GM06990 (cell line): ENCODE results near the gene MEF2D.

Experiments
- DNase-seq: peaks from one replicate; pipeline ENCODE4 v3.0.0-alpha.2; 2011; ENCODE audit not compliant: insufficient read length; ENCODE audit errors: extremely low read depth
- H3K27me3 ChIP-seq: replicated peaks from 2 replicates; pipeline ENCODE4 v1.6.0; 2011; ENCODE audit warnings: low read length; ENCODE audit not compliant: control insufficient read depth, insufficient read depth
- H3K36me3 ChIP-seq: 2 replicates; pipeline ENCODE4 v1.5.1; 2011; ENCODE audit warnings: low read length; ENCODE audit not compliant: control insufficient read depth, insufficient read depth
- H3K4me3 ChIP-seq: replicated peaks from 2 replicates; pipeline ENCODE4 v1.5.1; 2011; ENCODE audit warnings: low read depth, mild to moderate bottlenecking, control low read depth, low read length
- CTCF ChIP-seq: IDR thresholded peaks from 2 replicates; pipeline ENCODE4 v1.5.1; 2011; ENCODE audit warnings: low read length, control low read depth, mild to moderate bottlenecking, inconsistent platforms; ENCODE audit not compliant: insufficient read depth, poor library complexity, severe bottlenecking

The MEF2D gene

GRCh38 chr1:156458181-156458503 lies 42.4 kb downstream of the MEF2D start:
- TF ChIP-seq CTCF, result no peak
- H3K36me3 ChIP-seq, result no peaks in the 10 kb centered on the region
- H3K27me3 ChIP-seq, result no peaks in the 10 kb centered on the region
- DNase-seq, result no peak
- no peak overlapping the region for H3K4me3 ChIP-seq

- Histone ChIP-seq H3K36me3 (no peaks in the 10 kb centered on the region), H3K27me3 (no peaks in the 10 kb centered on the region), H3K4me3 (peak overlapping the region; percentile 67)
- DNase-seq, result peak; percentile 96
- no peak for TF ChIP-seq CTCF
Observed at GRCh38 chr1:156456625-156457465, 43.7 kb downstream of the MEF2D start.

- no peak for TF ChIP-seq CTCF
Observed at GRCh38 chr1:156455362-156455761, 45.2 kb downstream of the MEF2D start.

GRCh38 chr1:156452907-156453306 lies 47.7 kb downstream of the MEF2D start:
- Histone ChIP-seq H3K4me3 (no peak overlapping the region), H3K27me3 (no peaks in the 10 kb centered on the region), H3K36me3 (no peaks in the 10 kb centered on the region)
- no peak for TF ChIP-seq CTCF
- no peak for DNase-seq

More at GRCh38 chr1:156455362-156455761, 45.2 kb downstream of the MEF2D start:
- no peak for DNase-seq
- no peaks in the 10 kb centered on the region for H3K36me3 ChIP-seq
- H3K4me3 ChIP-seq, result no peak overlapping the region
- no peaks in the 10 kb centered on the region for H3K27me3 ChIP-seq

- H3K4me3 ChIP-seq, result no peak overlapping the region
- H3K36me3 ChIP-seq, result no peaks in the 10 kb centered on the region
- DNase-seq, result no peak
- no peaks in the 10 kb centered on the region for H3K27me3 ChIP-seq
- TF ChIP-seq CTCF, result peak; percentile 13
Observed at GRCh38 chr1:156451505-156452160, 48.9 kb downstream of the MEF2D start.
